ENCODE results near the gene BFSP2.
"Not testable (repeated sequence)": the region's sequence is repeated elsewhere in the genome, so short reads cannot be mapped to it uniquely, and the experiment has no call there.

The BFSP2 gene

DNA sequence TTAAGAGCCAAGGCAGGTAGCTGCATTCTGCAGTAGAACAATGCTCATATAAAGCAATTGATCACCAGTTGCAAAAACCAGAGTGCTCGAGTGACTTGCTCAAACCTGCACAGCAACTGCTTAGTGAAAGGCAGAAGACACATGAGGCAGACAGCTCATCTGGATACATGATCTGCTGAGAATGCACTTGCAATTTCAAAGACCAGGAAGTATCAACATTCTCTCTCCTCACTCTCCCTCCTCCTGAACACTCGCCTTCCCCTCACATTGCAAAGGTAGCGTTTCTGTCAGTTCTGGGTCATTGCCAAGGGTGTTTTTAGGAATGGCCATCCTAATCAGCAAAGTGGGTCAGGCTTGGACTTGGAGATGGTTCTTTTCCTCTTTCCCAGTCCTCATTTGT lies 61.0 kb downstream of the BFSP2 start:
- Histone ChIP-seq H3K27me3 (ENCODE audit: low read depth) (no peaks in the 10 kb centered on the region), H3K9me3 (no peaks in the 10 kb centered on the region), H3K4me3 (no peak overlapping the region), H3K4me1 (no peaks in the 10 kb centered on the region; the same call in 1 of the 2 replicates), H3K36me3 (replicated peaks) (no peaks in the 10 kb centered on the region)
- no peak for DNase-seq (ENCODE audit: low spot score in 2 of 2)
- in situ Hi-C loops (cut with MboI; ENCODE audit: low sequenced_read_pairs), result no loop called here

DNA sequence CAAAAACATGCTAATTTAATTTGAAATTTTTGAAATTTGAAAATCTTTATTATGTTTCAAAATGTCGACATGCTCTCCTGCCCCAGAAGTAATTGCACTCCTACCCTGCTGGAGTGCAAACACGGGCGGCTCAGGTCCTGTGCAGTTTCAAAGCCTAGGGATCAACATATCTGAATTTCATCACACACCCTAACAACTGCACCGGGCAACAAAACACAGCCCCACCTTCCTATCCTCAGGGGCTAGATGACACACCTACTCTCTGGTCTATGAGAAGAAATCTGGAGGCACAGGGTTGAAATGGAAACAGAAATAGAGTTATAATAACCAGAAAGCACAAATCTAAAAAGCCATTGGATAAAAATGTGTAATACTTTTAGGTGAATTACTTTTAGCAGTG lies 61.4 kb downstream of the BFSP2 start:
- in situ Hi-C loops (cut with MboI; ENCODE audit: low sequenced_read_pairs), result no loop called here
- no peak overlapping the region for H3K4me3 ChIP-seq
- no peaks in the 10 kb centered on the region for H3K36me3 ChIP-seq (replicated peaks)
- no peaks in the 10 kb centered on the region; the same call in 1 of the 2 replicates for H3K4me1 ChIP-seq
- no peaks in the 10 kb centered on the region for H3K27me3 ChIP-seq (ENCODE audit: low read depth)
- H3K9me3 ChIP-seq, result no peaks in the 10 kb centered on the region
- no peak for DNase-seq (ENCODE audit: low spot score in 2 of 2)

DNA sequence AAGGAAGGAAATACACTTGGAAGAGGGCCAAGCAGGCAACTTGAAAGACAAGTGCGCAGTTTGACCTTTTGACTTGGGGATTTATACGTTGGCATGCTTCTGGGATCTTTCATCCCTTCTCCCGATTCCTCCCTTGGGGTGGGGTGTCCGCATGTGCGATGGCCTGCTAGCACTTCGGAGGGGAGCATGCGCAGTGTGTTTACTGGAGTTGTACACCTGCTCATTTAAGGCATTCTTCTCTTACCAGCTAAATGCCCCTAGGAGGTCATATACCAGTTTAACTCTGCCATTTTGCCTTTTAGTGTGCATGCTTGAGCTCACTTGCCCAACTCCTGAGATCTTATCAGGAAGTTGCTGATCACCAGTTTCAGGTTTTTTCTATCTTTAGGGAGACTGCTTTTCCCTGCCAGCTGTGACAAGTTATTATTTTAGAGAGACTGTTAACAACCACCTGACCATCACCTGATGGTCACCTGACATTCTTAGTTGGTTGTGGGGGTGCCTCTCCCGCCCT lies 63.5 kb downstream of the BFSP2 start:
- in situ Hi-C loops (cut with MboI; ENCODE audit: low sequenced_read_pairs), result no loop called here
- H3K4me1 ChIP-seq, result no peaks in the 10 kb centered on the region; the same call in 1 of the 2 replicates
- no peaks in the 10 kb centered on the region for H3K9me3 ChIP-seq
- no peak for DNase-seq (ENCODE audit: low spot score in 2 of 2)
- H3K27me3 ChIP-seq (ENCODE audit: low read depth), result no peaks in the 10 kb centered on the region
- no peak overlapping the region for H3K4me3 ChIP-seq
- H3K36me3 ChIP-seq (replicated peaks), result no peaks in the 10 kb centered on the region

DNA sequence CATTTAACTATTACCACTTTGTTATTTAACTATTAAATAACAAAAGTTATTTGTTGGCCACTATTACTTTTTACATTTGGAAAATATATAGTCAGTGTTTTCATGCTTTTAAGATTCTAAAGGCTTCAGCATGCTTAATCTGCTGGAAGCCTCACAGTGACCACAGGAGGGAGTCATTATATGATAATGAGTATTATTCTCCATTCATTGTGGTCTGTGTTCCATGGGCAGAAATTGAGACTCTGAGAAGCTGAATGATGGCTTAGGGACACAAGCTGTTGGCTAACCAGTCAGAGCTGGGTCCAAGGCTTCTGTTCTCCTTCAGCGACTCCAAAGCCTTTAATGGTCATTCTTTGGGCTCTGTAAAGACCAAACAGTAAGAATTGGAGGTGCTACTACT lies 64.7 kb downstream of the BFSP2 start:
- Histone ChIP-seq H3K9me3 (no peaks in the 10 kb centered on the region), H3K4me3 (no peak overlapping the region), H3K4me1 (no peaks in the 10 kb centered on the region; the same call in 1 of the 2 replicates), H3K36me3 (replicated peaks) (no peaks in the 10 kb centered on the region), H3K27me3 (ENCODE audit: low read depth) (no peaks in the 10 kb centered on the region)
- DNase-seq (ENCODE audit: low spot score in 2 of 2), result no peak
- in situ Hi-C loops (cut with MboI; ENCODE audit: low sequenced_read_pairs), result no loop called here

DNA sequence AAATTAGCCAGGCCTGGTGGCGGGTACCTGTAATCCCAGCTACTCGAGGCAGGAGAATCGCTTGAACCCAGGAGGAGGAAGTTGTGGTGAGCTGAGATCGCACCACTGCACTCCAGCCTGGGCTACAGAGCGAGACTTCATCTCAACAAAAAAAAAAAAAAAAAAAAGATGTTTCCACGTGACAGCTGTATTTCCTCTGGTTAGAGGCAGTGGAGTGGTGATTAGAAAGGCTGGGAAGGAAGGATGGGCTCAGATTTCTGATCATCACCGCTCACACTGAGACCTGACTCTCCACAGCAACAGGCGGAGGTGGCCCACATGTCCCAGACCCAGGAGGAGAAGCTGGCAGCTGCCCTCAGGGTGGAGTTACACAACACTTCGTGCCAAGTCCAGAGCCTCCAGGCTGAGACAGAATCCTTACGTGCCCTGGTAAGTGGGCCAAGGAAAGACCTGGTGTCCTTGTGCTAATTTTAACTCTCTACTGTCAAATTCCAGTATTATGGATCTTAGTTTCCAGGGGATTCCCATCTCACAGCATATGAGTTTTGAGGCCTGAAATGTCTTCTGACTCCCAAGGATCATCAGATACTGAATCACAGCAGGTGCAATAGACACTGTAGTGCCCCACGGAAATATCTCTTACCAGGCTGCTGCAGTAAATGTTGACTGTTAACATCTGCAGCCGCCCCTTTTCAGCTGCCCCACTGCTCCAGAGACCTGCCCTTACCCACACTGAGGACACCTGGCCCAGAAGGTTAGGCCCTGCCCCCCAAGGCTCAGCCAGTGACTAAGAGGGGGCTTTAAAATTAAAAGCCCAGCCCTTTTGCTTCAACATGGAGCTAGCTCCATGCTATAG lies 66.9 kb downstream of the BFSP2 start:
- H3K36me3 ChIP-seq (replicated peaks), result no peaks in the 10 kb centered on the region
- no peak for DNase-seq (ENCODE audit: low spot score in 2 of 2)
- H3K4me1 ChIP-seq, result no peaks in the 10 kb centered on the region
- no peaks in the 10 kb centered on the region for H3K27me3 ChIP-seq (ENCODE audit: low read depth)
- in situ Hi-C loops (cut with MboI; ENCODE audit: low sequenced_read_pairs), result no loop called here
- no peaks in the 10 kb centered on the region for H3K9me3 ChIP-seq
- no peak overlapping the region for H3K4me3 ChIP-seq

DNA sequence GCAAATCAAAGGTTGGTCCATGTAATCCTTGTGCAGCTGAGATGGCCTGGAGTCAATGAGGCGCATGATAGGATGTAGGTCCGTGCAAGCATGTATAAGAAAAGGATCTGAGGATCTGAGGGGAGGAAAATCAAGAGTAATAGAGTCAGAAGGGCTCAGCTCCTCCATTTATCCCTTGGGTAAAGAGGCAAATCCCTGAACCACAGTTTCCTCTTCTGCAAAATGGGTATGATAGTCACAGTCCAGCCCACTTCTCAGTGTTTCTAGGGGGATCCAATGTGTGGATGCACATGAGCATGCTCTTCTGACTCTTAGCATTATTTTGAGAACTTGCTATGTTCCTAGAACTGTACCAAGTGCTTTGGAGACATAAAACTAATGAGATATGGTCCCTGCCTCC lies 67.9 kb downstream of the BFSP2 start:
- H3K4me3 ChIP-seq, result no peak overlapping the region
- H3K27me3 ChIP-seq (ENCODE audit: low read depth), result no peaks in the 10 kb centered on the region
- H3K4me1 ChIP-seq, result no peaks in the 10 kb centered on the region
- no peaks in the 10 kb centered on the region for H3K36me3 ChIP-seq (replicated peaks)
- no peak for DNase-seq (ENCODE audit: low spot score in 2 of 2)
- H3K9me3 ChIP-seq, result no peaks in the 10 kb centered on the region
- in situ Hi-C loops (cut with MboI; ENCODE audit: low sequenced_read_pairs), result no loop called here

DNA sequence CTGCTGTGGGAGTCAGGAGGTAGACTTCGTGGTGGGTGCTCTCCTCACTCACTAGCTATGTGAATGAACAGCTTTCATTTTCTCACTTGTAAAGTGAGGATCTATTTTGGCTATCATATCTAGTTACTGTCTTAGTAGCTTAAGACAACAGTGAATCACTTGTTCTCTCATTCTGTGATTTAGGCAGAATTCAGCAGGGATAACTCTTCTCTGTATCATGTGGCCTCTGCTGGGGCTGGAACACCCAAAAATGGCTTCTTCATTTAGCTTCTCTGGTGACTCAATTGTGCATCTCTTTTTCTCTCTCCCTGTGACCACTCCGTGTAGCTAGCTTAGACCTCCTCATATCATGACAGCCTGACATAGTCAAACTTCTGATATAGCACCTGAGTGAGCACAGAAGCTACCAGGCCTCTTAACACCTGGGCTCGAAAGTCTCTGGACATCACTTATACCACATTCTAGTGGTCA lies 68.4 kb downstream of the BFSP2 start:
- DNase-seq (ENCODE audit: low spot score in 2 of 2), result no peak
- H3K4me3 ChIP-seq, result no peak overlapping the region
- no peaks in the 10 kb centered on the region for H3K36me3 ChIP-seq (replicated peaks)
- no peaks in the 10 kb centered on the region for H3K9me3 ChIP-seq
- in situ Hi-C loops (cut with MboI; ENCODE audit: low sequenced_read_pairs), result no loop called here
- no peaks in the 10 kb centered on the region for H3K27me3 ChIP-seq (ENCODE audit: low read depth)
- H3K4me1 ChIP-seq, result no peaks in the 10 kb centered on the region

DNA sequence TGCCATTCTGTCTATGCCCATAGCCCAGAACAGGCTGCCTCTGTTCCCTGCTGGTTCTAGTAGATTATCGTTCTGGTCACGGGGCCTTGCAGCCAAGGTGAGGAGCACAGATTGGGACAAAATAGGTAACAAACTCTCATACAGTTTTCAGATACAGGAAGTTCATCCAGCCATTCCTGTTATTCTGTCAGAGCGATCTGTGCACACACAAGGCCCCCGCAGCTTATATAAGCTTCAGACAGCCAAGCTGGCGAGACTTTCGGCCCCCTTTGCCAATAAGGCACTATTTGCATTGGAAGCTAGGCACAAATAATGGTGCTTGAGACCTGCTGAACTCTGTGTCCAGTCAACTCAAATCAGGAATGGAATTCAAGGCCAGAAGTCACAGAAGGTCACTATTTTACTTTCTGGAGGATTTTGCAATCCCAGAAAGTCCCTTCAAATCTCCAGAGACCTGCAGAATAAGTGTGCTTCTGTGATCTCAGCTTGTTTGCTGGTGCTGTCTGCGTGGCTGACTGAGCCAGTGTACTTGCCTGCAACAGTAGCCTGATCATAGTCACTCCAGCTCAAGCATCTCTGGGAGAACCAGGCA lies 69.4 kb downstream of the BFSP2 start:
- no peaks in the 10 kb centered on the region for H3K36me3 ChIP-seq (replicated peaks)
- no peaks in the 10 kb centered on the region for H3K27me3 ChIP-seq (ENCODE audit: low read depth)
- in situ Hi-C loops (cut with MboI; ENCODE audit: low sequenced_read_pairs), result no loop called here
- no peak overlapping the region for H3K4me3 ChIP-seq
- no peaks in the 10 kb centered on the region for H3K9me3 ChIP-seq
- DNase-seq (ENCODE audit: low spot score in 2 of 2), result no peak
- peaks cover 6% of the 10 kb centered on the region for H3K4me1 ChIP-seq

DNA sequence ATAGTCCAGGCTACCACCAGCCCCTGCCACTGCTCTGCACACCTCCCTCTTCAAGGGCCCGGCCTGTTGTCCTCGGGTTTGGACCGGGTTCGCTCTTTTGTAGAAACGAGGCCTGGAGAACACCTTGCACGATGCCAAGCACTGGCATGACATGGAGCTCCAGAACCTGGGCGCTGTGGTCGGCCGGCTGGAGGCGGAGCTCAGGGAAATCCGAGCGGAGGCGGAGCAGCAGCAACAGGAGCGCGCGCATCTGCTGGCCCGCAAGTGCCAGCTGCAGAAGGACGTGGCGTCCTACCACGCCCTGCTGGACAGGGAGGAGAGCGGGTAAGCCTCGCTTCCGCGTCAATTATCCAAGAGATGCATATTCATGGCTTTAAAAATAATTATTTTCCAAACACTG lies 72.4 kb downstream of the BFSP2 start:
- no peak for DNase-seq (ENCODE audit: low spot score in 2 of 2)
- in situ Hi-C loops (cut with MboI; ENCODE audit: low sequenced_read_pairs), result no loop called here
- no peaks in the 10 kb centered on the region for H3K9me3 ChIP-seq
- H3K36me3 ChIP-seq (replicated peaks), result no peaks in the 10 kb centered on the region
- peaks cover 12% of the 10 kb centered on the region for H3K4me1 ChIP-seq
- H3K27me3 ChIP-seq (ENCODE audit: low read depth), result no peaks in the 10 kb centered on the region
- no peak overlapping the region for H3K4me3 ChIP-seq

DNA sequence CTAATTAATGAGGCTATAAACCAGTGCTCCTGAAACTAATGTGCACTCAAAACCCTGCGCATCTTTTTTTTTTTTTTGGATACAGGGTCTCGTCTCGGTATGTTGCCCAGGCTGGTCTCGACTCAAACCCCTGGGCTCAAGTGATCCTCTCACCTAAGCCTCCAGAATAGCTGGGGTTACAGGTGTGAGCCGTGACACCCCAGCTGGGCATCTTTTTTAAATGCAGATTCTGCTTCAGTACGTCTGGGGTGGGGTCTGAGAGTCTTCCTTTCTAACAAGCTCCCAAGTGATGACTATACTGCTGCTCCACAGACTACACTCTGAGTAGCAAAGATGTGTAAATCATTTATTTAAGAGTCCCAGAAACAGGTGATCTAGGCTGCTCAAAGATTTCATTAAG lies 73.0 kb downstream of the BFSP2 start:
- in situ Hi-C loops (cut with MboI; ENCODE audit: low sequenced_read_pairs), result no loop called here
- Histone ChIP-seq H3K4me1 (peaks cover 12% of the 10 kb centered on the region), H3K27me3 (ENCODE audit: low read depth) (no peaks in the 10 kb centered on the region), H3K4me3 (no peak overlapping the region), H3K36me3 (replicated peaks) (no peaks in the 10 kb centered on the region), H3K9me3 (no peaks in the 10 kb centered on the region)
- DNase-seq (ENCODE audit: low spot score in 2 of 2), result no peak

DNA sequence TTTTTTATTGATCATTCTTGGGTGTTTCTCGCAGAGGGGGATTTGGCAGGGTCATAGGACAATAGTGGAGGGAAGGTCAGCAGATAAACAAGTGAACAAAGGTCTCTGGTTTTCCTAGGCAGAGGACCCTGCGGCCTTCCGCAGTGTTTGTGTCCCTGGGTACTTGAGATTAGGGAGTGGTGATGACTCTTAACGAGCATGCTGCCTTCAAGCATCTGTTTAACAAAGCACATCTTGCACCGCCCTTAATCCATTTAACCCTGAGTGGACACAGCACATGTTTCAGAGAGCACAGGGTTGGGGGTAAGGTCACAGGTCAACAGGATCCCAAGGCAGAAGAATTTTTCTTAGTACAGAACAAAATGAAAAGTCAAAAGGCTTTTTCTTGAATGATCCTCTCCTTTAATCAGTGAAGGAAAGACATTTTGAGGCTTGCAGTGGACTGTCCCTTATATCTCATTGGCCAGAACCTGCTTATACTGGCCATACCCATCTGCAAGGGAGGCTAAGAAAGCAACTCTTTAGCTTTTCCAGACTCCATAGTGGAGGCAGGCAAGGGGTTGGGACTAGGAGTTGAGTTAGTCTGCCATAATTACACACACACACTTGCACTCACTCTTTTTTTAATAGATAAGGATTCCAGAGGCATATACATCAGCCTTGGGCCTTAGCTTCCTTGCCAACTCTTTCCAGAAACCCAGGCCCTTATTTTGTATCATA lies 73.8 kb downstream of the BFSP2 start:
- peaks cover 12% of the 10 kb centered on the region for H3K4me1 ChIP-seq

DNA sequence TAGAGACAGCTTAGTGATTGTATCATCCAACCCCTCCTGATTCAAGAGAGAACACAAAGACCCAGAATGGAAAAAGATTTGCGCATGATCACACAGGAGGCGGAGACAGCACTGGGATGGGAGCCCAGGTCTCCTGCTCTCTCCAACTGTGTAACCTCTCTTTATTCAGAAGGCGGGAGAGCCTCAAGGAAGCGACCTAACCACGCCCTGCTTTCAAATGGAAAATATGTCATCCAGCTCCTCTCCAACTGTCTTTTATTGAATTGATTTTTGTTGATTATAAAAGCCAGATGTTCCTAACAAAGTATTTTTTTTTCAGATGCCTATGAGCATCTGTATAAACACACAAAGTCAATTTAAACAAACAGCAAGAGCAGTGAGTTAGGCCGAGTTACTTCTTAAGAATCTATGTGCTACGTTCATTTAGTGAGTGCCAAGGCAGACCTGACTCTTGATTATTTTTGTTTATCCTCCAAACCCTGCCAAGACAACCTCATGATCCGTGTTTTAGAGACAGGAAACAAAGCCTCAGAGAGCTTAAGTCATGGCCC lies 74.5 kb downstream of the BFSP2 start:
- Histone ChIP-seq H3K27me3 (ENCODE audit: low read depth) (no peaks in the 10 kb centered on the region), H3K4me1 (peaks cover 16% of the 10 kb centered on the region), H3K9me3 (no peaks in the 10 kb centered on the region), H3K36me3 (replicated peaks) (no peaks in the 10 kb centered on the region), H3K4me3 (no peak overlapping the region)
- in situ Hi-C loops (cut with MboI; ENCODE audit: low sequenced_read_pairs), result no loop called here
- DNase-seq (ENCODE audit: low spot score in 2 of 2), result peak; percentile 46 to 67

More for the DNA sequence above, 73.8 kb downstream of the BFSP2 start:
- H3K9me3 ChIP-seq; DNase-seq (ENCODE audit: low spot score in 2 of 2); H3K27me3 ChIP-seq (ENCODE audit: low read depth); H3K36me3 ChIP-seq (replicated peaks); in situ Hi-C loops (cut with MboI; ENCODE audit: low sequenced_read_pairs); H3K4me3 ChIP-seq: not testable (repeated sequence)

DNA sequence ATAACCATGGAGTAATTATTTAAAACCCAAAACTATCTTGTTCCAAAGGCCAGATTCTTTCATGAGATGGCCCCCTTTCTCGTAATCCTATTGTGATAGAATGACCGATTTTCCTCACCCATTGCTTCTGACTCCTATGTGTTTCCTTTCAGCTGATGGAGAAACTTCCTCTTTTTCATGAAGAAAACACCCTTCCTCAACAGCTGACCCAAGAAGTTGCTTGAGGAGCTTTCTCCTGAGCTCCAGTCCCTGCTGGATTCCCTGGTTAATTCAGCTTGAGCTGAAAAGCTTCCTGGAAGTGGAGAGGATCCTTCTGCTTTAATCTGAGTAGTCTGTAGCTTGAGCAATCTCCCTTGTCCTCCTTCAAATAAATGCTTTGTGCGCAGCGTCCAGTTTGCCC lies 75.0 kb downstream of the BFSP2 start:
- no peak overlapping the region for H3K4me3 ChIP-seq
- peaks cover 21% of the 10 kb centered on the region for H3K4me1 ChIP-seq
- H3K9me3 ChIP-seq, result no peaks in the 10 kb centered on the region
- no peak for DNase-seq (ENCODE audit: low spot score in 2 of 2)
- in situ Hi-C loops (cut with MboI; ENCODE audit: low sequenced_read_pairs), result no loop called here
- H3K27me3 ChIP-seq (ENCODE audit: low read depth), result no peaks in the 10 kb centered on the region
- H3K36me3 ChIP-seq (replicated peaks), result no peaks in the 10 kb centered on the region
